Activated CD8-positive, alpha-beta T cell treated with anti-CD3 and anti-CD28 coated beads for 36 hours (primary cell): ENCODE data around the gene MAP3K7. TPM values are rescaled to one million over a fixed set of nuclear protein-coding genes. Genes with fewer than 3 reads are reported as not detected.

Source experiments
- ATAC-seq: fragments of 200-7000 bp; cut with Tn5 transposase; one replicate; pipeline ENCODE4 v1.10.0; 2021; ENCODE audit warnings: mild to moderate bottlenecking, moderate library complexity
- CTCF ChIA-PET: fragments of 350-600 bp; sonication (Branson Sonifier 250); formaldehyde crosslinking; loops from one replicate; lab custom pipeline; 2021; ENCODE audit warnings: antibody characterized with exemption; lab: Charles Lee
- POLR2A ChIA-PET: fragments of 350-600 bp; sonication (Branson Sonifier 250); formaldehyde crosslinking; loops from one replicate; lab custom pipeline; 2021; ENCODE audit warnings: antibody characterized with exemption; lab: Charles Lee
- DNase-seq: peaks from one replicate; pipeline ENCODE4 v3.0.0-alpha.2; 2020
- H3K27ac Mint-ChIP-seq: one replicate; pipeline ENCODE4 v1.8.0; 2021; ENCODE audit warnings: mild to moderate bottlenecking, mixed read lengths
- H3K27me3 Mint-ChIP-seq: one replicate; pipeline ENCODE4 v1.8.0; 2021; ENCODE audit warnings: mixed read lengths
- H3K36me3 Mint-ChIP-seq: one replicate; pipeline ENCODE4 v1.8.0; 2021; ENCODE audit warnings: low read depth, mixed read lengths
- H3K4me1 Mint-ChIP-seq: one replicate; pipeline ENCODE4 v1.8.0; 2021; ENCODE audit warnings: low read depth, mixed read lengths
- H3K4me3 Mint-ChIP-seq: one replicate; pipeline ENCODE4 v1.8.0; 2021; ENCODE audit warnings: mild to moderate bottlenecking, moderate library complexity, mixed read lengths
- H3K9me3 Mint-ChIP-seq: one replicate; pipeline ENCODE4 v1.8.0; 2021; ENCODE audit warnings: mixed read lengths
- CTCF ChIP-seq: fragments of 200-600 bp; IDR thresholded peaks from one replicate; pipeline ENCODE4 v1.8.0; 2022; ENCODE audit warnings: antibody characterized with exemption, mild to moderate bottlenecking
- intact Hi-C: fragments of 100-400 bp; cut with micrococcal nuclease; formaldehyde crosslinking; loops from one replicate; pipeline ENCODE4 v1.10.0; 2022
- total RNA-seq, 2 experiments: library from RNA; stranded (reverse); gene quantifications; one replicate each; pipeline ENCODE4 v1.2.3, GENCODE V29; 2021

Gene MAP3K7
- 10 to 100 TPM; 22.1 to 22.8 TPM for total RNA-seq

DNA sequence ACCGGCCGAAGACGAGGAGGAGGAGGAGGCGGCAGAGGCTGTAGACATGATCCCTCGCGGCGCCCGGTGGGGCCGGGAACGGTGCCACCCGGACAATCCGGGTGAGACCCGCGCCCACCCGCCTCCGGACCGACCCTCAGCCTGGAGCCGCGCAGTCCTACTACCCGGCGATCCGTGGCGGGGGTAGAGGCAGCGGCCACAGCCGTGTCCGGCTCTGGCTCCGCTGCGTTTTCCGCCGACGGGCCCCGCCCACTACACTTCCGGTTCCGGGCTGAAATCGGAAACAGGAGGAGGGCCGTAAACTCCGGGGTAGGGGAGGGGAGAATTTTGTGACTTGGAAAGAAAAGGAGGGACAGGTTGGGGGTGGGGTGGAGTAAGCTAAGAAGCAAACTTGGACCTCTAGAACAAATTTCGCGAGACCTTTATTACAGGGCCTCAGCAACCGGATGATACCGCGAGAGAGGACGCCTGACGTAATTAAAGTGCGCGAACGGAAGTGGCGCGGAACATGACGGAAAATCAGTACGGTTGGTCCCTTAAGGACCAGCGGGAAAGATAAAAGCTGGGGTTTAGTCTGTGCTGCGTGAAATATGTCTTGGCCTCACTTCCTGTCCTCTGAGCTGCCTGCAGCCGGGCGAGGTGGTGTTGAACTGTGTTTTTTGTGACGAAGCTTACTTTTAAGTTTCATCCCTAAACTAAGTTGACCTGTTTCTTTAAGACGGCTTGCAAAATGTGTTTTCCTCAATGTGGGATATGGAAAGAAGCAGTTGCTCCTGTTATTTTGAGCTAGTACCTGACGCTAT, at the start of gene MAP3K7:
Gene MAP3K7, minus strand, starts transcription at position 237 of the 803 bp plus-strand sequence. Its CDS starts 189 bp downstream, at position 48.
- Mint-ChIP-seq H3K9me3 (no peaks in the 10 kb centered on the region), H3K27ac (peak within 1 kb of the TSS; percentile 97), H3K4me3 (peak within 1 kb of the TSS; percentile 98), H3K27me3 (peaks cover 3% of the 10 kb centered on the region), H3K36me3 (no peaks in the 10 kb centered on the region), H3K4me1 (peaks cover 35% of the 10 kb centered on the region)
- no peak for TF ChIP-seq CTCF
- ChIA-PET POLR2A (interaction anchor here (0.6 to 1.4 kb wide), 9 partner anchors 8 to 948 kb away, joined by 3 to 6 read pairs (median 4); partner anchors contain the start of gene LYRM2), CTCF (interaction anchor here (0.6 to 1.3 kb wide), 3 partner anchors 10 to 106 kb away, joined by 3 to 4 read pairs (median 3); no protein-coding TSS in a partner anchor)
- intact Hi-C loops = loop anchor here (10.0 kb wide), 1 partner anchor 302 kb away; no protein-coding TSS in a partner anchor
- ATAC-seq (peak; percentile 94), DNase-seq (peak; percentile 97)

DNA sequence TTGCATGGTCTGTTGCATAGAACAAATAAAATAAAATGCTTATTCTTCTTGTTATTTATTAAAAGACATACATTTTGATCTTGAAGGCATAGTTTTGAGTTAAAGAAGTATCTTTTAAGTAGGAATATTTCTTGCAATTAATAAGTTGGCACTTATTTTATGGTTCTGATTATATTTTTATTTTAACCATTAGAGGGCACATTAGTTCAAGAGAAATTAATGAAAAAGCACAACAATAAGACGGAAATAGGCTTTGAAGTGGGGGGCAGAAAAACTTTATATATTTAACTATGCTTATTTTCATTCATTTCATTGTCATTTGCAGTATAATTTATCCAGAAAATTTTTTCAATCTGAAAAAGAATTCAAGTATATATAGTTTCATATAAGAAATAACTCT, 44.2 kb upstream of the MAP3K7 start:
- DNase-seq = no peak
- no peak for TF ChIP-seq CTCF
- Mint-ChIP-seq H3K27me3 (peaks cover 3% of the 10 kb centered on the region), H3K27ac (no peak overlapping the region), H3K4me3 (no peak overlapping the region), H3K4me1 (no peaks in the 10 kb centered on the region), H3K36me3 (no peaks in the 10 kb centered on the region), H3K9me3 (no peaks in the 10 kb centered on the region)
- intact Hi-C loops = no loop called here
- ATAC-seq = no peak
- CTCF ChIA-PET = interaction anchor here (1.0 kb wide), 1 partner anchor 10 kb away, joined by 4 read pairs; no protein-coding TSS in a partner anchor
- POLR2A ChIA-PET = no interaction called here

DNA sequence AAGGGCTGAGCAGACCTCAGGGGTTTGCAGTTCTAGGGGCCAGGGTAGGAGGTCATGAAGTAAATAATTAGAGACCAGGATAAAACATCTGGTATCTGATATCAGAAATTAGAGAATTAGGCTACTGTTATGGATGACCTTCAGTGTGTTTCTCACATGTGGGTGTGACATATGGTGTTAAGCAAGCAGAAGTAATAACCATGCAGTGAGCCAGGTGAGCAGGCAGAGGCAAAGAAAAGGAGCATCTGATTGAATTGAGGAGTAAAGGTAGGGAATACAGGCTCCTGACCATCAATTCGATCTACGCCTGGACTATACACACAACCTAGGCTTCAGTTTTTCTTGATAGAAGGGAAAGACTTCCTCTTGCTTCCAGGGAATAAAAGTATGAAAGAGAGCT, 34.7 kb upstream of the MAP3K7 start:
- Mint-ChIP-seq H3K27ac (no peak overlapping the region), H3K4me1 (no peaks in the 10 kb centered on the region), H3K27me3 (peaks cover 44% of the 10 kb centered on the region), H3K36me3 (no peaks in the 10 kb centered on the region), H3K4me3 (no peak overlapping the region), H3K9me3 (peaks cover 2% of the 10 kb centered on the region)
- ATAC-seq (no peak), DNase-seq (no peak)
- intact Hi-C loops = no loop called here
- ChIA-PET POLR2A (no interaction called here), CTCF (no interaction called here)
- no peak for TF ChIP-seq CTCF

DNA sequence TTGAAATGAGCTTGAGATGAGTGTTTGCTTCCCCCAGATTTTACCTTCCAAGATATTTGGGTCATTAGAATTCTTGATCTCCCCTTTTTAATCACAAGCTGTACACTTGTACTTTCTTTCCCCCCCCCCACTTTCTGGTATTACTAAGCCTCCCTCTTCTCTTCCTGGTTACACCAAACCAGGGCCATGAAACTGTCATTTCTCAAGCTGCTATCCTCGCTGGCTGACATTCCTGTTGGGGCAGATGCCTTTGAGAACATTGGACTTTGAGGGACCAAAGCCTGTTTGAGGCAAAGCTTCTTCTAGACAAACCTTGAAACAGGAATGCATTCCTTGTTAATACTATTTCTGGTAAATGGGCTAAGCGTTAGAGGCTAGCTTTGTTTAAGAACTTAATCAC, 32.3 kb upstream of the MAP3K7 start:
- Mint-ChIP-seq H3K4me1 (no peaks in the 10 kb centered on the region), H3K36me3 (no peaks in the 10 kb centered on the region), H3K4me3 (no peak overlapping the region), H3K27ac (no peak overlapping the region), H3K27me3 (peaks cover 47% of the 10 kb centered on the region), H3K9me3 (peaks cover under 1% of the 10 kb centered on the region)
- intact Hi-C loops = no loop called here
- TF ChIP-seq CTCF = no peak
- POLR2A ChIA-PET = no interaction called here
- no peak for ATAC-seq
- CTCF ChIA-PET = interaction anchor here (0.7 kb wide), 1 partner anchor 987 kb away, joined by 4 read pairs; no protein-coding TSS in a partner anchor
- no peak for DNase-seq

- ChIA-PET CTCF (no interaction called here), POLR2A (no interaction called here)
- H3K4me3 Mint-ChIP-seq = no peak overlapping the region
- TF ChIP-seq CTCF = no peak
- H3K27ac Mint-ChIP-seq = no peak overlapping the region
- DNase-seq (no peak), ATAC-seq (no peak)
- peaks cover 9% of the 10 kb centered on the region for H3K4me1 Mint-ChIP-seq
- H3K27me3 Mint-ChIP-seq = peaks cover 42% of the 10 kb centered on the region
- no peaks in the 10 kb centered on the region for H3K36me3 Mint-ChIP-seq
- H3K9me3 Mint-ChIP-seq = no peaks in the 10 kb centered on the region
- intact Hi-C loops = no loop called here
These were observed 25.4 kb upstream of the MAP3K7 start for GRCh38 chr6:90612313-90612680.
